GF-D8 (cell line): ENCODE data around the gene C9orf72.

Experiments
- DNase-seq: peaks from one replicate; lab custom pipeline; 2025; lab: John Stamatoyannopoulos, UW

Gene C9orf72

DNA sequence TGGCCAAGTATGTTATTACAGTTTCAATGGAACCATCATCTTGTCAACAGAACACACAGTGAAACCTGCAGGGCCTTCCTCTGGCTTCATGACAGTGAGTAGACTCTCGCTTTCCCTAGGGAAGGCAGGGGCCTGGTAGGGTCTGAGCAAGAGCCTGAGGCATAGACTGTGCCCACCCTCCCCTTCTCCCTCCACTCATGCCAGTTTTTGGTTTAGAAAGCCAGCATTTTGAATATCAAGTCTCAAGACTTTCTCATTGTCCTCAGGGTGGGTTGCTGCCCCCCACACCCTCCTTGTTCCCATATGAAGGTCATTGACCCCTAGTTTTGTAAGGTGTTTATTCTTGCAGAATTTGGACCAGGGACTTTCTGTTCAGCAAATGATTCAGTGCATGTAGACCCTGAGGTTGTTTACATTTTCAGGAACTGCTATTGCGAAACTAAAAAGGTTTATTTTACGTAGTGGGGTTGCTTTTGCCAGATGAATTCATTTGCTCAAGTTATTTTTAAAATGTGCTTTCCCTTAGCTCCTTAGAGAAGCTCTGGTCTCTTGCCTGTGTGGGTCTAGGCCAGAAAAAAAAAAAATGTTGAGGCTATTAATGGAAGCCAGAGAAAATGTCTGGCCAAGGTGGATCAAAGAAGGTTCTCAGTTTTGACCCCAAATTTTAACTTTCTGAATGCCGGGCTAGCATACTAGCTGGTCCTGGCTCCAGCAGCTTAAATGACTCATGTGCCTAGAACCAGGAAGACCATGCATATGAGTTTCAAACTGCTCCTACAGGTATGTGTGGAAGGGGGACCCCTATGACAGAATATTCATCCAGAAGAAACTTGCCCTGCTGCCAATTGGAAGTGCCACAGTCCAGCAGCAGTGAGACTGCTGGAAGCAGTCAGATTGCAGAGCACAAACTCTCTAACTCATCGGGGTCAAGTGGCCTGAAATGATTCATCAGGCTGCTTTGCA lies 33.5 kb downstream of the C9orf72 start:
- no peak for DNase-seq

DNA sequence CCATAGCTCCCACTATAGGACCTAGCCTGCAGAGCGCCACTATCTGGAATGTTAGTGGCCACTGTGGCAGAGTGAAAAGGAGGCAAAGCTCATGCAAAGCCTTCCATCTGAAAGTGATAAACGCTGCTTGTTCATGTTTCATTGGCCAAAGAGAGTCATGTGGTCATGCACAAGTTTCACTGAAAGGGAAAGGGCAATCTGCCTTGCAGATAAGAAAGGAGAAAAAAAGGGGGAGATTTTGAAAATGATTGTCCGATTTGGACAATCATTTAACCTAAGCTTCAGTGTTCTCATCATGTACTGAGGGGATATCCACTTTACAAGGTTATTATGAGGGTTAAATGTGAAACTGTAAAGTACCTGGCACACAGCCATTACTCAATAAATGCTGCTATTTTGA lies 34.6 kb downstream of the C9orf72 start:
- DNase-seq: no peak

DNA sequence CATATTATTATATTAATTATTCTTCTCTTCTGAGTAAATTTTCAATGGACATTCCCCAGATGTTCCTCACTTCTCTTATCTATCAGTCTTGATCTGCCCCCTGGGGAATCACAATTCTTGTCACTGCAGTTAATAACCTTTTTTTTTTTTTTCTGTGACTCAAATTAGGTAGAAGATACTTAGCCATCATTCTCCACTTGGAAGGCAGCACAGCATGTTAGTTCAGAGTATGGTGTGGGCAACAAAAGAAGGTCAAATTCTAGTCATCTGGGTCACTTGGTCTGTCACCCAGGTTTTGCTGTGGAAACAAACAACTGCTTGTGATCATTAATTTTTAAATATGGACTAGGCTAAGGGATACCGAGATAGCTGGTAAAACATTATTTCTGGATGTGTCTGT lies 35.5 kb downstream of the C9orf72 start:
- no peak for DNase-seq

DNA sequence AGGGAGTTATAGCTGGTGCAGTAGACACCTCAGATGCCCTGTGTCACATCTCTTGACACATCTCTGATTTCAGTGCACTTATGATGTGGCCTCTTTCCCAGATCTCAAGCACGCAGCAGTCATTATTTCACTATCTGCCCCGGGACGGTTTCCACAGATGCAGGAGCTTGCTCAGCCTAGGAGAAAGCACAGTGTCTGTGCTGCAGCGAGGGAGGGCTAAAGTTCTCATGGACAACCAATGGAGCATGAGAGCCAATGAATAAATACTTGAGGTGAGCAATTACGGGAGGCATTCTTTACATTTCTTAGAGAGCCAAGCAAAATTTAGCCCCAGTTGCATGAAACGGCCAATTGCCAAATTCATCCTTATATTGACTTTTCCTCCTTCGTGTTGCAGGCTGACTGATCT lies 36.2 kb downstream of the C9orf72 start:
- DNase-seq: no peak

DNA sequence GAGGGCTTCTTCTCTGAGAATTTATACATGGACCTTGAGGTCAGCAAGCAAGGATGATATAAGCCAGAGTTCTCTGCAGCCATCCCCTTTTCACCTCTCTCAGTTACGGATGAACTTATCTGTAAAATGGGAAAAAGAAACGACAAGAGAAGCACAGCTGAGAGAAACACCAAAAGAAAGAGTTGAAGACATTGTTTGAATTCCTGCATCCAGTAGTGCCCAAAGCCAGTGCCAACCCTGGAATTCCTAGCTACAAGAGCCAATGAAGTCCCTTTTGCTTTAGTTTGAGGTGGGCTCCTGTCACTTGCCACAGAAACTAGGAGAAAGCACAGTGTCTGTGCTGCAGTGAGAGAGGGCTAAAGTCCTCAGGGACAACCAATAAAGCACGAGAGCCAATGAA lies 37.1 kb downstream of the C9orf72 start:
- DNase-seq: no peak

DNA sequence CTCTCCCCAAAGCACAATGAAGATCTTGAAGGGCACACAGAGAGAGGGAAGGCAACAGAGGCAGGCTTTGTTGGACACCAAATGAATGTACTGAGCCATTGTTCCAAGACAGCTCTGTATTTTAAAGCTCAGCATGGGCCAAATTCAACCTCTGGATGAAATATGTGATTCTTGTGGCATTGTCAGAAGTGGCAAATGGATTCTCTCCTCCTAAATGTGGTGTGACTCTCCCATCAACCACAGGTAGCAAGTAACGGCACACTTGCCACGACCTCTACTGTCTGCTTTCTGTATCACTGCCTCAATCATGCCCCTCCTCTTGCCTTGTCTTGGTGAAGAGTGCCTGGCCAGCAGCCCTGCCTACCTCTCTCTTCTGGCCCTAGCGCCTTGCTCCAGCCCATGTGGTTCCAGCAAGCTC lies 37.6 kb downstream of the C9orf72 start:
- no peak for DNase-seq

DNA sequence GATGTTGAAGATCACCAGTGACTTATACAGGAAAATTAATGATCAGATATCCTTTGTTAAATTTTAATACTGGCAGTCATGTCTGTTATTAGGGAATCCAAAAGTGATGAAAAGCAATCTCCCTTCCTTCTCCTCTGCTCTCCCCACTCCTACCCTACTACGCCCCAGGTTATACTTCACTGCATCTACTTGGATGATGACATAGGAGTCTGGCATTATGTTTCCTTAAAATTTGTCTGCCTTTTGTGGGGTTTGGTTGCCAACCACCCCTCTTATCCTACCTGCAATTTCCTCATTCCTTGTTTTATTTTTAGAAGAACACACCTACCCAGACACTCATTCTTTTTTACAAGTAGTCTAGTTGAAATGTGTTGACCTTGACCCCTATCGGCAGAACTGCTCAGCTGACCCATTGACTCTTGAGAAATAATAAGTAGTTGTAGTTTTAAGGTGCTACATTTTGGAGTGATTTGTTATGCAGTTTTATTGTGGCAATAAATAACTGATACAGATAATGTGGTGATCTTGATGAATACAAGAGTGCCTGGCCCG lies 38.5 kb downstream of the C9orf72 start:
- DNase-seq: no peak

DNA sequence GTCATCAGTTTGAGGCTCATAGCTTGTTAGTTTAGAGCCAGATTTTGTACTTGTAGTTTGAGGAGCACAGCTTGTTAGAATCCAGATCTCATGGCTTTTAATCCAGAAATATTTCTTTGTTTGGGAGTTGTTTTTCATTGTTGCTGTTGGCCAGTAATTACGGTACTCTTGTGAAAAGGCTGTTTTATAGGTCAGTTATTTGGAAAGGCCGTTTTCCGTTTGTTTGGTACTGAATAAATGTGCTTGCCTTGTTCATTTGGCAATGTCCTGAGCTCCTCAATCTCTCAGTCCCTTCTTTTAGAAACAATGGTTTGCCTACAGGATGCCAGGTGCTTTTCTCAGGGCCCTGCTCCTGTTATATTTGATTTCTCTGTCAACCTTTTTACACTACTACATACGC lies 39.1 kb downstream of the C9orf72 start:
- no peak for DNase-seq

DNA sequence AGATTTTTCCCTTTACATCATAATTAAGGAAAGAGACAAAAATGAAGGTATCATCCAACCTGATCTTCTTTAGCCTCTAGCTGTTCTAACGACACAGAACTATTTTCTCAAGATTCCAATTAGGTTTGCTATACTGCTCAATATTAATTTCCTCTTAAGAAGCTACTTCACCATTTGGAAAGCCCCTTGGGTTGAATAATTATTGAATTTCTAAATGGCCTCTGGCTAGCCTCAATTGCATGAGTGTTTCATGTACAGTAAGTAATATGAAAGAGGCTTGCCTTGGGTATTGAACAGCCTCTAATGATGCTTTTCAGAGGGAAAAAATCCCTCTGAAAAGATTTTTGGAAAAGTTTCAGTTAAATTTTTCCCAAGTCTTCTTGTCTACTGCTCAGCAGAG lies 40.0 kb downstream of the C9orf72 start:
- no peak for DNase-seq

DNA sequence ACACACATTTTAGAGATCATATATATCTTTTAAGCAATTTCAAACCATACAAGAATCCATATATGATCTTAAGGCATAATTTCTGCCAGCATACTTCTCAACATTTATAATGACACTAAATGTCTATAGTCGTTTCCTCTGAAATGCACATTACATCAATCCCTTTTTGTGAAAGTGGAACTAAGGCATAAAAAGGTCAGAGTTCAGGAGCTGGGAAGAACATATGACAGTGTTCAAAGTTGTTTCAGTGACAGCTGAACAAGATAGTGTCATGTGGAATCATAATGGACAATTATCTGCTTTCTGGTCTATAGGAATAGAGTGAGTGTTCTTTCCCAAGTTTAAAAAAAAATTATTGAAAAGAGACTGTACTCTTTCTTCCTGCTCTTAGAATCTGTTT lies 41.2 kb downstream of the C9orf72 start:
- no peak for DNase-seq

DNA sequence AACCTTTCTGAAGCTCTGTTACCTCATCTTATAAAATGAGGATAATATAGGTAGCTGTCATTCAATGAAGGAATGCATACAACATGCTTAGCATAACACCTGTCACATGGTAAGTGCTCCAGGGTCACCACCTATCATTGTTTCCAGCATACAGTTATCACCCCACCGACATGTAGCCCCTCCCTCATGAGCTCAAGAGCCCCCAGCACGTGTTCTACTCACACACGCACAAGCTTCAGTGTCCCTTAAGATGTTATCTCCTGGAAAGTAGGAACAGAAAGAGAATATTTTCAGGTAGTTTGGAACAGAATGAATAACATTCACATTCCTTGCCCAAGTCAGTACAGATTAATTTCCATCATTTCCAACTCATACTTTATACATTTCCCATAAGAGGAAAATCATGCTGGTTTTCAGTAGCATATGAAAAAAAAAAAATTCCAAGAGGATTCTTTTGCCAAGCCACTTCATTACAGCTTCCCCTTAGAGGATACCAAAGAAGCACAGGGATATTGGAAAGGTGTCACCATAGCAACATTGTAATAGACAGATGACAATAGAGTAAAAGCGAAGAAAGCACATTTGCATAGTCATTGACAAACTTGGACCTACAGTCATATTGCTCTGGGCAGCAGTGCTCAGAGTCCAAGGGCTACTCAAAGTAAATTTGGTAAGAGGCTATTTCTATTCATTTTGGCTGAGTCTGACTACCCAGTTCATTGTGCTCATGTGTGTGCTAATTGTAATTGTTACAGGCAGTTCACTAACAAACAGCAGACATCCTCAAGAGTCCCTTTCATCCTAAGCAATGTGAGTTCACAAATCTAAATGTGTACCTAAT lies 42.1 kb downstream of the C9orf72 start:
- no peak for DNase-seq

DNA sequence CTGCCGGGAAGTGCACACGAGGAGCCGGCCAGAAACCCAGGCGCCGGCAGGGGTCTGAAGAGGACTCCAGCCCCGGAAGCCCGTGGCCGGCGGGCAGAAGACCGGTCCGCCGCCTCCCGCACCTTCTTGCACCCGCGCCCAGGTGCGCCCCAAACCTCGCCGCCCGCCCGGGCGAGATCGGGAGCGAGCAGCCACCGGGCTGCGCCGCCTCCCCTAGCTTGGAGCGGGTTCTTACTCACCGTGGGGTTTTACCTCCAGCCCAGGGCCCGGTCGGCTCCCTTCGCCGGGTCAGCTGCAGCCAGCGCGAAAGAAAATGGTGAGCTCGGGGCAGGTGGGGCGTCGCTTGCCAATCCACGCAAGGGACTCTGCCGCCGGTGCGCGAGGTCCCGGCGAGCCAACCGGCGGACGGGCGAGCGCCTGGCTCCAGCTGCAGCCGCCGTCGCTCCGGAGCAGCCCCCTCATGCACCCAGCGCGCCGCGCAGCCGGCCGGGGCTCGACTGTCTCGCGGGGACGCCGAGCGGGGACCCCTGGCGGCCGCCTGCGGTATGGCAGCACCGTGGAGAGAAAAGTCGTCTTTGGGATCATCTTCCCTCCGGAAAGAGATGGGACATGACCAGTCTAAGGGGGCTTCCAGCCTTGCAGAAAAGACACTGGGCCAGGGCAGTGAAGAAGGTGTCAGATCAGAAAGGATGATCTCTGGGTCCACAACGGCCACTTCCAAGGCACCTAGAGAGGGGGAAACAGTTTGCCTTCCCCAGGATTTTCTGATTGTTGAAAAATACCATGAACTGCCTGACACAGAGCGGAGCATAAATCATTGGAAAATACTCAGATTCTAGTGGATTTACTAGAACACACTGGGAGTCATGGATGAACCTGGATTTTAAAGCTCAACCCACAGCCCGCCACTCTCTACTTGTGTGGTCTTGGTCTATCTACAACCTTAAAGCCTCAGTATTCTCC lies 43.7 kb downstream of the C9orf72 start, which contains the start of gene MOB3B:
TSS of gene MOB3B (minus strand) at position 499 of the 963 bp plus-strand sequence. CDS start 74,264 bp downstream, outside the sequence.
- no peak for DNase-seq

DNA sequence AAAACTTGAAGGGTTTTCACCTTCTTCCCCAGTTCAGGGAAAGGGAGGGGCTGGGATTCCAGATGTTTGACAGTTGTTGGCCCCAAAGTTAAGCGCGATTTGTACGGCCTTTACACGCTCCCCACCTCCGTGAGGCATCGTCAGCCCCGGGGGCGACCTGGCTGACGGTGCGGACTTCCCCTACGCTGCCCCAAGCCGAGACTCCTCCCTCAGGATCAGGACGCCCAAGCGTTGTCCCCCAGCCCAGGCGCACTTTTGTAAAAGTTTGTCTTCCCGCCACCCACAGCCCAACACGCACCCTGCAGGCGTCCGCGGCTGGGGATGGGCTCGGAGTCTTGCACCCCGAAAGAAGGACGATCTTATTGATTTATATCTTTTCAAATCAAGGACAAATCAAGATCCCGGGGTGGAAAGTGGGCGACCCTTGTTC lies 44.4 kb downstream of the C9orf72 start:
- no peak for DNase-seq

DNA sequence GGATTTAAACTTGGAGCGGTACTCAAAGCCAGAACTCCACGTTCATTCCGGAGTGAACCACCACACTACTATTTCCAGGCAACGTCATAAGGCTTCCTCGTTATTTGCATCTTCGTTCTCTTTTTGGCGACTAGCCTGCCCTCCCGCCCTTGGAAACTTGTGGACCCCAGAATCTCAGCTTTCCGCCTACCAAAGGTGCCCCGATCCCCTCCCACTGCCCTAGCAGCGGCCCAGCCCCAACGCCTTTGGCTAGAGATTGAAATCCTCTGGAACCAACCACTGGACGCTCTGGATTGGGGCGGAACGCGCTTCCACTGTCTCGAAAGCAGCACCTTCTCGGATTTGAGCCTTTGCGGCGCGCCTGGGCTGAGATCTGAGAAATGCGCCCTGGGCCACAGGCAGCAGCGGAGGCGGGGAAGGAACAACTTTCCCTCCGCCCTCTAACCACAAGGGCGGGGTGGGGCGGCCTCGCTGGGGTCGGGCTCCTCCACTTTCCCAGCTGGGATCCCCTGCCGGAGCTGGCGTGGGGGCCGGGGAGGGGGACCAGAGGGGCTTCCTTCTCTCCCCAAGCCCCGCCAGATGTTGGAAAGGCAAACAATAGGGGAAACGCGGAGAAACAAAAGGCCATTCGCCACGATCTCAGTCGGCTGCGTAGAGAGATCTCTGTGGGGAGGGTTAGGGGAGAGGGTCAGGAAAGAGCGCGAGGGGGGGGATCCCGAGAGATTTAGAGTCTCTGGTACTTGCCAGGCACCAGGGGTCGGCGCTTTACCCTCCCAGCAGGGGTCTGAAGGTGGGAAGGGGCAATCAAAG lies 45.0 kb downstream of the C9orf72 start:
- DNase-seq: no peak

DNA sequence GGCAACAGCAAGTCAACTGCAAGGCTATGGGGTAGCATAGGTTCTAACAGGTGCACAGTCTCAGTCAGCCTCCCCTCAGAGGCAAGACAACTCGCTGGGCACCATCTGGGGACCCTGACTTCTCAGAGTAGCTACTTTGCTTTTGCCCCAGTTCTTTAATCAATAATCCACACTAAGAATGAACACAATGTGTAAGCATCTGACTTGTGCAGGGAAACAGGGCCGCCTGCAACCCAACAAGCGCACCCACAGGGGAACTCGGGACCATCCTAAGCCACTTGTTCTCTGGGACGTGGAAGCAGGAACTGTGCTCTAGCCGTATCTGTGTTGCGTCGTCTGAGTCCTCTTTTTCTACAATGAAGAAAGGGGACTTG lies 45.6 kb downstream of the C9orf72 start:
- DNase-seq: no peak

DNA sequence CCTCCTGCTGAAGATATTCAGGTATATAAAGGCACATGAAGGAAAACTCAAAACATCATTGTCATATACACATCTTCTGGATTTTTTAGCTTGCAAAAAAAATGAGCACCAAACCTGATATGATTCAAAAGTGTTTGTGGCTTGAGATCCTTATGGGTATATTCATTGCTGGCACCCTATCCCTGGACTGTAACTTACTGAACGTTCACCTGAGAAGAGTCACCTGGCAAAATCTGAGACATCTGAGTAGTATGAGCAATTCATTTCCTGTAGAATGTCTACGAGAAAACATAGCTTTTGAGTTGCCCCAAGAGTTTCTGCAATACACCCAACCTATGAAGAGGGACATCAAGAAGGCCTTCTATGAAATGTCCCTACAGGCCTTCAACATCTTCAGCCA lies 49.0 kb downstream of the C9orf72 start, which contains the start of gene IFNK:
TSS of gene IFNK (plus strand) at position 55 of the 400 bp plus-strand sequence. CDS start at position 102, 47 bp downstream.
- DNase-seq: no peak

DNA sequence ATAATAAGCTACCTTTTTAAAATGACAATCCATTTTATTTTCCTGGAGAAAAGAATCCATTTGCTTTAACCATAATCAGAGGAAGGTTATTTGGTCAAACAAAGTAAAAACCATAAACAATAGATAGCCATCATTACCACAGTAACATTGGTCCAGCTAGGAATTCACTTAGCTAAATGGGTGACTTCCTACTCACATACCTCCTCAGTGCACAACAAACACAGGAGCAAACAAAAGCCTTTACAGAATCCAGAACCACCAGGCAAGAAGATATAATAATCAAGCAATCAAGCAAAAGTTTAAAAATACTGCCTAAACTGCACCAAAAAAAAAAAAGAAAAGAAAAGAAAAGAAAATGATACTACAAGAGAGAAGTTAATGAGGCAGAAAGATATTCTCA lies 50.1 kb downstream of the C9orf72 start:
- no peak for DNase-seq

DNA sequence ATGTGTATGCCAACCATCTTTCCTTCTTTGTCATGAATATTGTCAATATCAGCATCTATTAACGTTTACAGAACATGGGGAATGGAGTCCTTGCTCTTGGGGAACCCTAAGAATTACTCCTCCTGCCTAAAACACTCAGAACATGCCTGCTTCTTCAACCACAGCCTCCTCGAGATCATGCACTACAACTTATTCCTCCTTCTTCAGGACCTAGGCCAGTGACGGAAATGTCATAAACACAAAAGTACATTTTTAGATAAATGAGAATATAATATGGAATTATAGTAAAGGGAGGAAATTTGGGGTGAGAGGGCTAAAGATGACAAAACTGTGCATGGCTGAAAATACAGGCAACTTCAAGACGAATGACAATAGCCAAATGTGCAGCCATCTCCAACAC lies 52.3 kb downstream of the C9orf72 start:
- DNase-seq: no peak

DNA sequence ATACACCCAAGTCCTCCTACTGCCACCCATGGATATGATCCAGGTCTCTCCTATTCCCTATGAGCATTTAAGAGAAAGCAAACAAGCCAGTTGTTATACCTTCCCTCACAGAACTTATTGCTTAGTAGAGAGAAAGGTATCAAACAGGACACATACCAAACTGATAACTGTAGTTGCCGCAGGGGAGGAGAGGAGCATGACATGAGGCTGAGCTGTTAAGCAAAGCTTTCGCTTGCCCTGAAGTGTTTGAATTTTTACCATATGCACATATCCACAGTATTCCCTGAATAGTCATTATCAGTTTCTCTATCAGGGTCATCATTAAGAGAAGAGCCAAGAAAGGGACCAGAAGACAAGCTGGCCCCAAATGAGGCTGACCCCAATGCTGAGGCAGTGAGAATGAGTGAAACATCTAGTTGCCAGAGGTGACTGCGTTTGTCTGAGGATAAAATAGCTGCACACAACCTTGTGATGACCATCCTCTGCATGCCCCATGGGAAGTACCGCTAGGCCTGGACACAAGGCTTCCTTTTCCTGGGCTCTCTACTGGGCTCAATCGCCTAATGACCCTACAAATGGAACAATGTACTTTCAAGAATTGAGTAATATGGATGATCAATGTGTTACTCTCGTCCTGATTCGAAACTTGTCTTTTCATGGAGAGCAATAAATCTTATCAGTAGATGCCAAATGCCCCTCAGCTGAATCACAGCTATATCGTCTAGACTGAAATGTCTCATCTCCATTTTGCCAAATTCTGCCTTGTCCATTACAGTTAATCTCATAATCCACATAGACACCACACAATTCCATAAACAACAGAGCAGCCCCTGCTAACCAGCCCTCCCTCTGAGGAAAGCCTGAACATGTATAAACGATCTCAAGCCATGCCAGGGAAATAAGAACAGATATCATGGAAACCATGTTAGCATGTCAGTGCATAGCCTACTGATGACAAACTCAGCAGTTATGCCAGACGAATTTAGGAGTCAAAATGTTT lies 53.5 kb downstream of the C9orf72 start:
- no peak for DNase-seq
